HFFc6 (cell line): ENCODE measurements around the gene RSF1. TPM values are rescaled to one million over a fixed set of nuclear protein-coding genes. Genes with fewer than 3 reads are reported as not detected.

Experiments
- DNase-seq: peaks from one replicate; pipeline ENCODE4 v3.0.0-alpha.2; 2018
- H3K27ac Mint-ChIP-seq: 2 replicates; pipeline ENCODE4 v1.8.0; 2020; ENCODE audit warnings: mild to moderate bottlenecking, mixed read lengths
- H3K27me3 Mint-ChIP-seq: 2 replicates; pipeline ENCODE4 v1.8.0; 2021; ENCODE audit warnings: mild to moderate bottlenecking, moderate library complexity, mixed read lengths; ENCODE audit not compliant: insufficient read depth
- H3K36me3 Mint-ChIP-seq: 2 replicates; pipeline ENCODE4 v1.8.0; 2021; ENCODE audit warnings: low read depth, mixed read lengths
- H3K4me1 Mint-ChIP-seq: 2 replicates; pipeline ENCODE4 v1.8.0; 2020; ENCODE audit warnings: low read depth, mixed read lengths
- H3K4me3 Mint-ChIP-seq: 2 replicates; pipeline ENCODE4 v1.8.0; 2020; ENCODE audit warnings: mild to moderate bottlenecking, moderate library complexity, mixed read lengths
- H3K9me3 Mint-ChIP-seq: 2 replicates; pipeline ENCODE4 v1.8.0; 2020; ENCODE audit warnings: mild to moderate bottlenecking, mixed read lengths
- CTCF ChIP-seq: fragments of 200-600 bp; sonication (generic); IDR thresholded peaks from 2 replicates; pipeline ENCODE4 v1.5.0; 2021; ENCODE audit warnings: antibody characterized with exemption, mild to moderate bottlenecking
- total RNA-seq, 6 experiments: library from RNA; stranded (reverse); fragmentation: NEBNext Ultra II Directional; extraction: Animal tissue kit (Norgen Biotek cat#: 25700); gene quantifications; 2 replicates in 1 of 6; 3 replicates in 5 of 6; pipeline ENCODE4 v1.2.3, GENCODE V29; 2021

RSF1 gene
- total RNA-seq, 6 experiments from 2014 or later = 44.7 to 59.2 (median 55.3) TPM

- Mint-ChIP-seq H3K27ac (no peak overlapping the region), H3K4me1 (peaks cover 13% of the 10 kb centered on the region; the same call in 1 of the 2 replicates), H3K4me3 (no peak overlapping the region), H3K36me3 (peaks cover 23% of the 10 kb centered on the region), H3K27me3 (no peaks in the 10 kb centered on the region), H3K9me3 (no peaks in the 10 kb centered on the region)
- TF ChIP-seq CTCF = no peak
- no peak for DNase-seq
These were observed 95.9 kb downstream of the RSF1 start for GRCh38 chr11:77724636-77725035.

GRCh38 chr11:77723024-77723423 lies 97.5 kb downstream of the RSF1 start:
- peaks cover 33% of the 10 kb centered on the region for H3K36me3 Mint-ChIP-seq
- no peaks in the 10 kb centered on the region for H3K9me3 Mint-ChIP-seq
- no peak overlapping the region for H3K4me3 Mint-ChIP-seq
- H3K4me1 Mint-ChIP-seq = peaks cover 13% of the 10 kb centered on the region; the same call in 1 of the 2 replicates
- TF ChIP-seq CTCF = no peak
- H3K27me3 Mint-ChIP-seq = no peaks in the 10 kb centered on the region
- no peak overlapping the region for H3K27ac Mint-ChIP-seq
- DNase-seq = no peak

- TF ChIP-seq CTCF = no peak
- DNase-seq = peak; percentile 8
These were observed 110.2 kb downstream of the RSF1 start for GRCh38 chr11:77710358-77710757.

GRCh38 chr11:77705876-77706579 lies 114.5 kb downstream of the RSF1 start:
- Mint-ChIP-seq H3K36me3 (peaks cover 24% of the 10 kb centered on the region), H3K4me1 (peaks cover 31% of the 10 kb centered on the region), H3K9me3 (no peaks in the 10 kb centered on the region), H3K4me3 (no peak overlapping the region), H3K27me3 (no peaks in the 10 kb centered on the region; the same call in 1 of the 2 replicates), H3K27ac (peak overlapping the region; percentile 72; the same call in 1 of the 2 replicates)
- DNase-seq = no peak
- TF ChIP-seq CTCF = no peak

More at GRCh38 chr11:77710358-77710757, 110.2 kb downstream of the RSF1 start:
- Mint-ChIP-seq H3K36me3 (peaks cover 16% of the 10 kb centered on the region), H3K4me1 (peaks cover 28% of the 10 kb centered on the region), H3K9me3 (no peaks in the 10 kb centered on the region), H3K27me3 (no peaks in the 10 kb centered on the region; the same call in 1 of the 2 replicates), H3K27ac (no peak overlapping the region), H3K4me3 (no peak overlapping the region)

GRCh38 chr11:77705195-77705875 lies 115.2 kb downstream of the RSF1 start:
- Mint-ChIP-seq H3K4me3 (peak overlapping the region; percentile 50; the same call in 1 of the 2 replicates), H3K9me3 (no peaks in the 10 kb centered on the region), H3K27ac (peak overlapping the region; percentile 72; the same call in 1 of the 2 replicates)

More at GRCh38 chr11:77705195-77705875, 115.2 kb downstream of the RSF1 start:
- H3K27me3 Mint-ChIP-seq = no peaks in the 10 kb centered on the region; the same call in 1 of the 2 replicates
- H3K4me1 Mint-ChIP-seq = peaks cover 24% of the 10 kb centered on the region
- peak; percentile 12 for DNase-seq
- H3K36me3 Mint-ChIP-seq = peaks cover 29% of the 10 kb centered on the region
- TF ChIP-seq CTCF = no peak
